ENCODE measurements around the gene KLHDC4. TPM values are rescaled to one million over a fixed set of nuclear protein-coding genes. Genes with fewer than 3 reads are reported as not detected.

Gene KLHDC4
- total and polyA plus RNA-seq, 2 of the 4 experiments (the other 2 are of a cell fraction), result 13.6 to 19.0 TPM

- CTCF ChIA-PET, result no interaction called here
- no peak overlapping the region for H3K4me2 ChIP-seq (ENCODE audit: low read depth, low read length)
These were observed 59.3 kb downstream of the KLHDC4 start for GRCh38 chr16:87706278-87707000.

More at GRCh38 chr16:87706278-87707000, 59.3 kb downstream of the KLHDC4 start:
- Histone ChIP-seq H3K18ac (ENCODE audit: low read depth, low read length) (no peak overlapping the region), H3K27ac (ENCODE audit: insufficient read depth, low read length) (no peak overlapping the region), H3K4ac (ENCODE audit: low read depth, low read length) (no peak overlapping the region), H3K23ac (ENCODE audit: low read depth, low read length) (no peak overlapping the region), H4K91ac (ENCODE audit: insufficient read depth, low read depth, low read length) (no peak overlapping the region), H3K4me3 (ENCODE audit: insufficient read depth, low read depth, low read length) (no peak overlapping the region), H4K5ac (ENCODE audit: low read depth, low read length) (no peak overlapping the region), H2BK20ac (ENCODE audit: low read depth, low read length) (no peak overlapping the region), H2AK9ac (replicated peaks; ENCODE audit: low read depth, low read length, poor library complexity) (peak overlapping the region; percentile 55), H2BK15ac (ENCODE audit: low read depth, low read length) (no peak overlapping the region), H3K9me3 (ENCODE audit: control insufficient read depth, insufficient read depth, low read length) (no peaks in the 10 kb centered on the region), H3K9ac (ENCODE audit: low read depth, low read length) (no peak overlapping the region), H2BK120ac (ENCODE audit: low read depth, low read length) (no peak overlapping the region), H2AFZ (replicated peaks; ENCODE audit: low read length, poor library complexity) (no peak overlapping the region), H3K56ac (ENCODE audit: extremely low read depth, insufficient read depth, low read length) (no peak overlapping the region), H3K9me1 (ENCODE audit: insufficient read depth, low read length) (no peaks in the 10 kb centered on the region), H3K4me1 (ENCODE audit: control insufficient read depth, insufficient read depth, low read length) (no peaks in the 10 kb centered on the region), H2BK5ac (ENCODE audit: low read depth, low read length, poor library complexity, severe bottlenecking) (no peak overlapping the region), H3K79me1 (ENCODE audit: low read depth in 1 of 2, low read length in 2 of 2) (no peaks in the 10 kb centered on the region), H3K27me3 (ENCODE audit: control insufficient read depth, insufficient read depth, low read length) (no peaks in the 10 kb centered on the region), H2AK5ac (ENCODE audit: low read depth, low read length) (no peak overlapping the region), H4K8ac (ENCODE audit: low read depth in 2 of 2, low read length in 2 of 2) (no peak overlapping the region), H3K36me3 (ENCODE audit: control insufficient read depth, insufficient read depth, low read length) (peaks cover 24% of the 10 kb centered on the region), H4K20me1 (ENCODE audit: insufficient read depth, low read length) (no peaks in the 10 kb centered on the region; the same call in 1 of the 2 replicates), H3K14ac (replicated peaks; ENCODE audit: low read depth, low read length) (no peak overlapping the region)
- POLR2A ChIA-PET (ENCODE audit: unreplicated experiment), result no interaction called here
- in situ Hi-C loops (cut with MboI; ENCODE audit: low sequenced_read_pairs) (no loop called here), dilution Hi-C loops (cut with HindIII; ENCODE audit: low sequenced_read_pairs, unreplicated experiment) (no loop called here), intact Hi-C loops (cut with micrococcal nuclease) (no loop called here)
- ATAC-seq (ENCODE audit: low read depth) (no peak), DNase-seq (no peak)
- no TSS peak for BruUV-seq (replicated peaks)
- TF ChIP-seq CTCF (conservative IDR thresholded peaks at IDR 0.05; ENCODE audit: low read depth, low read length), result no peak
- TF ChIP-seq RFX5 (IDR thresholded peaks at IDR 0.05; ENCODE audit: low read depth, low read length), result no peak
- no peak for TF ChIP-seq FOS (IDR thresholded peaks at IDR 0.05; ENCODE audit: low read depth, low read length)
- TF ChIP-seq MAZ (IDR thresholded peaks at IDR 0.05; ENCODE audit: borderline replicate concordance, low read depth, low read length), result no peak
- TF ChIP-seq ELK1 (IDR thresholded peaks at IDR 0.05; ENCODE audit: borderline replicate concordance, low read depth, low read length), result no peak
- 58% methylated on average over 10 of the region's 28 CpGs; no CpG with 5 or more reads in 1 of the 2 experiments for WGBS, 2 experiments (ENCODE audit: extremely low coverage in 2 of 2, insufficient read length in 1 of 2)

Measured in IMR-90 (cell line).